OCI-LY7 (cell line): Measurements from ENCODE around the gene CCDC116. TPM values are rescaled to one million over a fixed set of nuclear protein-coding genes. Genes with fewer than 3 reads are reported as not detected.
"Not testable (repeated sequence)": the region's sequence is repeated elsewhere in the genome, so short reads cannot be mapped to it uniquely, and the experiment has no call there.

Experiments
- BruUV-seq: library from RNA; stranded (reverse); fragments of 400-500 nt; replicated peaks from 2 replicates; lab custom pipeline; 2021; lab: Mats Ljungman, UMichigan
- CTCF ChIA-PET: fragments of 300-600 bp; sonication (Branson Sonifier 250); formaldehyde crosslinking; loops from one replicate; lab custom pipeline; 2022; ENCODE audit warnings: antibody characterized with exemption; ENCODE audit not compliant: unreplicated experiment; lab: Charles Lee
- POLR2A ChIA-PET: fragments of 300-600 bp; sonication (Branson Sonifier 250); formaldehyde crosslinking; loops from one replicate; lab custom pipeline; 2022; ENCODE audit warnings: antibody characterized with exemption; lab: Charles Lee
- DNase-seq: peaks from one replicate; pipeline ENCODE4 v3.0.0-alpha.2; 2015; ENCODE audit warnings: low spot score
- H2AFZ ChIP-seq: fragments of 200-600 bp; sonication (generic), shearing (Covaris generic); 2 replicates; pipeline ENCODE4 v1.6.1; 2014; ENCODE audit warnings: mild to moderate bottlenecking, antibody characterized with exemption, low read length, moderate library complexity
- H3K27ac ChIP-seq: fragments of 200-600 bp; sonication (generic); 2 replicates; pipeline ENCODE4 v1.5.1; 2014; ENCODE audit warnings: mixed run types, low read depth, mild to moderate bottlenecking, moderate library complexity, low read length, inconsistent platforms; ENCODE audit not compliant: poor library complexity, severe bottlenecking
- H3K36me3 ChIP-seq: fragments of 200-600 bp; sonication (generic); 2 replicates; pipeline ENCODE4 v1.6.1; 2014; ENCODE audit warnings: mild to moderate bottlenecking, antibody characterized with exemption, low read length, moderate library complexity, mixed read lengths; ENCODE audit not compliant: insufficient read depth
- H3K4me1 ChIP-seq: fragments of 200-600 bp; sonication (generic); 2 replicates; pipeline ENCODE4 v1.5.1; 2014; ENCODE audit warnings: mild to moderate bottlenecking, low read length; ENCODE audit not compliant: insufficient read depth, poor library complexity, severe bottlenecking
- H3K4me2 ChIP-seq: fragments of 200-600 bp; sonication (generic); 2 replicates; pipeline ENCODE4 v1.6.1; 2014; ENCODE audit warnings: mild to moderate bottlenecking, low read length
- H3K4me3 ChIP-seq: fragments of 200-600 bp; sonication (generic); 2 replicates; pipeline ENCODE4 v1.5.1; 2014; ENCODE audit warnings: mild to moderate bottlenecking, low read depth, low read length; ENCODE audit not compliant: poor library complexity, severe bottlenecking
- H3K79me2 ChIP-seq: fragments of 200-600 bp; sonication (generic); 2 replicates; pipeline ENCODE4 v1.6.1; 2016; ENCODE audit warnings: low read depth, mild to moderate bottlenecking, low read length, moderate library complexity, mixed read lengths; ENCODE audit not compliant: insufficient read depth
- H3K9me2 ChIP-seq: fragments of 200-600 bp; sonication (generic); 2 replicates; pipeline ENCODE4 v1.6.1; 2016; ENCODE audit warnings: mild to moderate bottlenecking, low read length, mixed read lengths; ENCODE audit not compliant: insufficient read depth
- H3K9me3 ChIP-seq: fragments of 200-600 bp; sonication (generic); 2 replicates; pipeline ENCODE4 v1.6.1; 2014; ENCODE audit warnings: mild to moderate bottlenecking, mixed run types, low read length, mixed read lengths
- H4K20me1 ChIP-seq: fragments of 200-600 bp; sonication (generic); 2 replicates; pipeline ENCODE4 v1.6.1; 2014; ENCODE audit warnings: mild to moderate bottlenecking, antibody characterized with exemption, low read length, moderate library complexity, mixed read lengths; ENCODE audit not compliant: insufficient read depth
- EZH2phosphoT487 ChIP-seq: fragments of 200-600 bp; sonication (generic); IDR thresholded peaks from 2 replicates; pipeline ENCODE4 v1.6.1; 2018; ENCODE audit warnings: low read depth, borderline replicate concordance, mild to moderate bottlenecking, mixed run types, antibody characterized with exemption, low read length, moderate library complexity, mixed read lengths
- intact Hi-C: fragments of 100-400 bp; cut with micrococcal nuclease; formaldehyde crosslinking; loops from one replicate; pipeline ENCODE4 v1.10.0; 2022; ENCODE audit not compliant: unreplicated experiment
- total RNA-seq, 2 experiments: library from RNA; depleted of rRNA in 1 of 2; stranded (reverse); fragments of >200 nt in 1 of 2; shearing (Covaris generic) in 1 of 2; gene quantifications; 2 replicates each; pipeline ENCODE4 v1.2.3, GENCODE V29; 2014 to 2022
- TF ChIP-seq, protein P1 (sequence below): fragments of 200-600 bp; sonication (generic); conservative IDR thresholded peaks from 2 replicates; pipeline ENCODE4 v1.5.1; 2014; ENCODE audit warnings: mild to moderate bottlenecking, antibody characterized with exemption, low read length, moderate library complexity, mixed read lengths

CCDC116 gene
- total RNA-seq, 2 experiments from 2014 or later, result 1.5 to 3.1 TPM

DNA sequence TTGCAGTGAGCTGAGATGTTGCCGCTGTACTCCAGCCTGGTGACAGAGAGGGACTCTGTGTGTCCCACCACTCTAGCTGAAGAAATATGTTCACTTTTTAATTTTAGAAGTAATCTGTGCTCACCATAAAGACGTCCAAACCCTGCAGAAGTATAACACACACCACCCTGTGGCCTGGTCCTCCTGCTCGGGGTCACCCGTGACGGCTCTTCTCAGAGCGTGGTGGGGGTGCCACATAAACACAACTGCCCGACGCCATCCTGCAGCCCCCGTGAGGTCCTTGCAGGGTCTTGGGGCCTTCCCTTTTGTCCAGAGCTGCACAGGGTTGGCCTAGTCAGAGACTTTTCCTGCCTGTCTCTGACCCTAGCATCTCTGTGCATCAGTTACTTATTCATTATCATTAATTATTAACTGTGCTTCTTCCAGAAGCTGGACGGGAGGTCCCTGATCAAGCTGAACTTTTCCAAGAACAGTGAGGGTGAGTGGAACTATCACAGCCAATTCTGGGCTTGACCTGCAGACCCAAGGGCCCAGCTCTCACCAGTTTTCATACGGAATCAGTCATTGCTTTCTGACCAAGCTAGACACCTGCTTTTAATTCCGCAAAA is 42.2 kb downstream of the CCDC116 start:
- POLR2A ChIA-PET, result no interaction called here
- TF ChIP-seq, protein P1, sequence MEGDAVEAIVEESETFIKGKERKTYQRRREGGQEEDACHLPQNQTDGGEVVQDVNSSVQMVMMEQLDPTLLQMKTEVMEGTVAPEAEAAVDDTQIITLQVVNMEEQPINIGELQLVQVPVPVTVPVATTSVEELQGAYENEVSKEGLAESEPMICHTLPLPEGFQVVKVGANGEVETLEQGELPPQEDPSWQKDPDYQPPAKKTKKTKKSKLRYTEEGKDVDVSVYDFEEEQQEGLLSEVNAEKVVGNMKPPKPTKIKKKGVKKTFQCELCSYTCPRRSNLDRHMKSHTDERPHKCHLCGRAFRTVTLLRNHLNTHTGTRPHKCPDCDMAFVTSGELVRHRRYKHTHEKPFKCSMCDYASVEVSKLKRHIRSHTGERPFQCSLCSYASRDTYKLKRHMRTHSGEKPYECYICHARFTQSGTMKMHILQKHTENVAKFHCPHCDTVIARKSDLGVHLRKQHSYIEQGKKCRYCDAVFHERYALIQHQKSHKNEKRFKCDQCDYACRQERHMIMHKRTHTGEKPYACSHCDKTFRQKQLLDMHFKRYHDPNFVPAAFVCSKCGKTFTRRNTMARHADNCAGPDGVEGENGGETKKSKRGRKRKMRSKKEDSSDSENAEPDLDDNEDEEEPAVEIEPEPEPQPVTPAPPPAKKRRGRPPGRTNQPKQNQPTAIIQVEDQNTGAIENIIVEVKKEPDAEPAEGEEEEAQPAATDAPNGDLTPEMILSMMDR, result no peak
- no peak for TF ChIP-seq EZH2phosphoT487

DNA sequence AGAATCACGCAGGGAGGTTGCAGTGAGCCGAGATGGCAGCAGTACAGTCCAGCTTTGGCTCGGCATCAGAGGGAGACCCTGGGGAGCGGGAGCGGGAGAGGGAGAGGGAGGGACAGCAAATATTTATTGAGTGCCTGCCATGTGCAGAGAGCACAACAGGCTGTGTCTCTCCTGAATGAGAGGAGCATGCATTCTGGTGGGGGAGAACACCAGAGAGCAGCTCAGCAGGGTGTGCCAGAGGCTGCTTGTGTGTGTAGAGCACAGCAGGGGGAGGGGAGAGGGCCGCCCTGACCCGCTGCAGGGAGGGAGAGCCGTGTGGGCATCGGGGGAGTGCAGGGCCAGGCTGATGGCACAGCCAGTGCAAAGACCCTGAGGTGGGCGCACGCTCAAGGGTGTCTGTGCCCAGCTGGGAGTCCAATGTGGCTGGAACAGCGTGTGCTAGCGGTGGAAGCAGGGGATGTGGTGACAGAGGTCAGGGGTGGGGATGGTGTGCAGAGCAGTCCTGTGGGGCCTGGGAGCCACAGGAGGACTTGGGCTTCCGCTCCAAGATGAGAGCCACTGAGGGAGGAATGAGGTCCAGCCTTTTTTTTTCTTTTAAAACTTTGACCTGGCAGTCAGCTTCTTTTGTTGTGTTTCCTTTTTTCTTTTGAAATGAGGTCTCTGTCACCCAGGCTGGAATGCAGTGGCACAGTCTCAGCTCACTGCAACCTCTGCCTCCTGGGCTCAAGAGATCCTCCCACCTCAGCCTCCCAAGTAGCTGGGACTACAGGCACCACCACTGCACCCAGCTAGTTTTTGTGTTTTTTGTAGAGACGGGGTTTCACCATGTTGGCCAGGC is 45.3 kb downstream of the CCDC116 start:
- intact Hi-C loops, result no loop called here
- TF ChIP-seq, protein P1, result no peak
- TF ChIP-seq EZH2phosphoT487, result no peak
- no peaks in the 10 kb centered on the region for H3K79me2 ChIP-seq
- H4K20me1 ChIP-seq, result no peaks in the 10 kb centered on the region
- no TSS peak for BruUV-seq
- H2AFZ ChIP-seq, result no peak overlapping the region
- CTCF ChIA-PET, result no interaction called here
- no peak overlapping the region for H3K4me2 ChIP-seq
- POLR2A ChIA-PET, result no interaction called here
- H3K9me3 ChIP-seq, result no peaks in the 10 kb centered on the region
- DNase-seq, result no peak
- peaks cover 72% of the 10 kb centered on the region for H3K36me3 ChIP-seq
- H3K27ac ChIP-seq, result no peak overlapping the region
- H3K4me3 ChIP-seq, result no peak overlapping the region
- H3K4me1 ChIP-seq, result peaks cover under 1% of the 10 kb centered on the region
- no peaks in the 10 kb centered on the region for H3K9me2 ChIP-seq

More for the DNA sequence above, 42.2 kb downstream of the CCDC116 start:
- H4K20me1 ChIP-seq, result no peaks in the 10 kb centered on the region
- DNase-seq, result no peak
- no peak overlapping the region for H3K4me2 ChIP-seq
- intact Hi-C loops, result no loop called here
- H3K27ac ChIP-seq, result no peak overlapping the region
- no peak overlapping the region for H3K4me3 ChIP-seq
- no peak overlapping the region for H2AFZ ChIP-seq
- CTCF ChIA-PET, result no interaction called here
- H3K79me2 ChIP-seq, result peaks cover 16% of the 10 kb centered on the region; the same call in 1 of the 2 replicates
- BruUV-seq, result no TSS peak
- H3K9me2 ChIP-seq, result no peaks in the 10 kb centered on the region
- H3K9me3 ChIP-seq, result no peaks in the 10 kb centered on the region
- peaks cover 79% of the 10 kb centered on the region for H3K36me3 ChIP-seq
- peaks cover 31% of the 10 kb centered on the region for H3K4me1 ChIP-seq

DNA sequence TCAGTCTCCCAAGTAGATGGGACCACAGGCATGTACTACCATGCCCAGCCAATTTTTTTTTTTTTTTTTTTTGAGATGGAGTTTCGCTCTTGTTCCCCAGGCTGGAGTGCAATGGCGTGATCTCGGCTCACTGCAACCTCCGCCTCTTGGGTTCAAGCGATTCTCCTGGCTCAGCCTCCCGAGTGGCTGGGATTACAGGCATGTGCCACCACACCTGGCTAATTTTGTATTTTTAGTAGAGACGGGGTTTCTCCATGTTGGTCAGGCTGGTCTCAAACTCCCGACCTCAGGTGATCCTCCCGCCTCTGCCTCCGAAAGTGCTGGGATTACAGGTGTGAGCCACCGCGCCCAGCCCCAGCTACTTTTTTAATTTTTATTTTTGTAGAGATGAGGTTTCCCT is 46.3 kb downstream of the CCDC116 start:
- H3K4me2 ChIP-seq, H3K9me2 ChIP-seq, H3K4me1 ChIP-seq, POLR2A ChIA-PET, H4K20me1 ChIP-seq, BruUV-seq, H2AFZ ChIP-seq, DNase-seq, CTCF ChIA-PET, intact Hi-C loops, H3K9me3 ChIP-seq, H3K27ac ChIP-seq, H3K79me2 ChIP-seq, H3K4me3 ChIP-seq: not testable (repeated sequence)
- peaks cover 70% of the 10 kb centered on the region for H3K36me3 ChIP-seq
